GM19467 (cell line): Measurements from ENCODE around the gene VAMP4.
"Not testable (repeated sequence)": the region's sequence is repeated elsewhere in the genome, so short reads cannot be mapped to it uniquely, and the experiment has no call there.

Source experiments
- ATAC-seq: cut with Tn5 transposase; IDR thresholded peaks from one replicate; pipeline ENCODE4 v1.9.1; 2021; ENCODE audit warnings: mild to moderate bottlenecking, moderate library complexity; ENCODE audit not compliant: unreplicated experiment

Gene VAMP4

GRCh38 chr1:171753182-171753581 lies 11.3 kb upstream of the VAMP4 start:
- no peak for ATAC-seq

DNA sequence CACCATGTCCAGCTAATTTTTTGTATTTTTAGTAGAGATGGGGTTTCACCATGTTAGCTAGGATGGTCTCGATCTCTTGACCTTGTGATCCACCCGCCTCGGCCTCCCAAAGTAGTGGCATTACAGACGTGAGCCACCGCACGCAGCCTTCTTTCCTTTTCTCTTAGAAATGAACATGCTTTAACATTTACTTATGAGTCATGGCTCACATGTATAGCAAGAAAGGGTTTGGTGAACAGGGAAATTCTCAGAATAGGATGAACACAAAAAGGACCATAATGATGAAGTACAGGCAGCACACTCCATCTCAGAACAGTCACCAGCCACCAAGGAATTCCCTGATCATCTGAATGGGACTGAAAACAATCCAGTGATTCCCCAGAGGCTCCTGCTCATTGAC lies 9.4 kb upstream of the VAMP4 start:
- ATAC-seq, result no peak

GRCh38 chr1:171748651-171749050 lies 6.8 kb upstream of the VAMP4 start:
- ATAC-seq, result no peak

GRCh38 chr1:171744986-171745385 lies 3.1 kb upstream of the VAMP4 start:
- no peak for ATAC-seq

DNA sequence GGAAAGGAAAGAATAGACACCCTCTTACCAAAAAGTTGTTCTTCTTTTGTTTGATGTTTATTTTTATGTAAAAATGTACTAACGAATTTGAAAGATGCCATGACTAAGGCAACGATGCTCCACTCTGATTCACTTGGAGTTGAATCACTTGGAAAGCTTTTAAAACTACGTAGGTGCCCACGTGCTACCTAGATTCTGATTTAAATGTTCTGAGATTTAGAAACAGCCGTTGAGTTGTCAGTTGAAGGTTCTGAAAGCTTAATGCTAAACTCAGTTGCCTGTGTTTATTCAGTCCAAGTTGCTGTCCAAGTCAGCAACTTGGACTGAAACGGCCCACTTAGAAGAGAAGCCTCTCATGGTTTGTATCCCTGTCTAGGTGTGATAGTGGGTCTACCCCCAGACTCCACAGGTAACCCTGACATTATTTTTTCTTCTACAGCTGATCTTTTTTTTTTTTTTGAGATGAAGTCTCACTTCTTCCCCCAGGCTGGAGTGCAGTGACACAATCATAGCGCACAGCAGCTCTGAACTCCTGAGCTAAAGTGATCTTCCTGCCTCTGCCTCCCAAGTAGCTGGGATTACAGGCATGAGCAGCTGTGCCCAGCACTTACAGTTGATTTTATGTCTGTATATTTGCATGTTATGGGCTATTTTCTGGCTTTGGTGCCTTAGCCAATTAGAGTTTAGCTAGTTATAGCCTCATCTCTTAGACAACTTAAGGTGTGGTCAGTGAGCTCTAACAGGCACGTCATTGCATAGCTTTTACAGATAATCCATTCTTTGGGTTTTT lies 1.4 kb upstream of the VAMP4 start:
- ATAC-seq, result no peak

DNA sequence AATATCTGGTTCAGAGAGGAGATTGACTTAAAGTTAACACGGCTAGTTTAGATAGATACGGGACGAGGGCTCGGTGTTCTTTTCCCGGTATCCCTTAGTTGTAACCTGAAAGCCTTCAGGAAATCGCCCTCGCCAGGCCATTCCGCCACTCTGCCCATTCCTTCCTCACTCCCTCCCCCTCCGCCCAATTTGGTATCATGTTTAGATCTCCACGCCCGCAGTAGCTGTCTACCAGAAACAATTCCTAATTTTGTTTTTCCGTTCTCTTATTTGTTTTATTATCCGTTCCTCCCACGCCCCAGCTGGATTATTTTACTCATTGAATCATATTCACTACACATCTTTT lies 685 bp upstream of the VAMP4 start:
- no peak for ATAC-seq

GRCh38 chr1:171740987-171741871 lies 636 bp downstream of the VAMP4 start:
- ATAC-seq, result no peak

- no peak for ATAC-seq
These were observed 1.5 kb downstream of the VAMP4 start for GRCh38 chr1:171740356-171740863.

GRCh38 chr1:171739656-171740055 lies 2.2 kb downstream of the VAMP4 start:
- no peak for ATAC-seq

DNA sequence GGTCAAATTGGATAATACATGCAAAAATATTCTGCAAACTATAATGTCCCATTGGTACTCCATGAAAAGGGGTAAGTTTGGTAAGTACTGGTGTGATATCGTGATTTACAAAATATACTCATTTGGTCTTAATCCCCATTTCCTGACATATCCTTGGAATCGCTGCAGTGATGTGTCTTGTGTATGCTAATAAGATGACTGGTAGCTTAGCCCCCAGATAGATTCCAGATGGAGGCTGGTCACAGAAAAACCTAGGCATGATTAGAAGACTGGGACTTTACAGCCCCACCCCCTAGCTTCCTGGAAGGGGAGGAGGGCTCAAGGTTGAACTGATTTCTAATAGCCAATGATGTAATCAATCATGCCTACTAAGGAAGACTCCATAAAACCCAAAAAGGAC lies 3.0 kb downstream of the VAMP4 start:
- ATAC-seq, result no peak

DNA sequence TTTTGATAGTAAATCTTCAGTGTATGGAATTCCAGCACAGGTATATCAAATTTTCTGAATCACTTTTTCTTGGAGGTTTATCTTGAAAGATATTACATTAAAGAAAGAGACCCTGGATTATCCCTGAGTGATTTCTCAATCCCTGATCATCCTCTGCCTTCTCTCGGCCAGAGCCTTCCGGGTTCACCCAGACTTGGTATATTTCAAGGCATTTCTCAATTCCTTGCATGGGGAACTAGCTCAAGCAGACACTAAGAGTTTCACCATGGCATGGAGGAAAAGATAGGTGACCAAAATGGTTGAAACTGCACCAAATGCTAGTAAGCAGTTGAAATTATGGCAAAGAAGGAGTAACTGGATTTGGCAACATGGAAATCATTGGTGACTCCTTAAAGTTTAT lies 5.7 kb downstream of the VAMP4 start:
- no peak for ATAC-seq

GRCh38 chr1:171730052-171730451 lies 11.8 kb downstream of the VAMP4 start:
- ATAC-seq, result no peak

DNA sequence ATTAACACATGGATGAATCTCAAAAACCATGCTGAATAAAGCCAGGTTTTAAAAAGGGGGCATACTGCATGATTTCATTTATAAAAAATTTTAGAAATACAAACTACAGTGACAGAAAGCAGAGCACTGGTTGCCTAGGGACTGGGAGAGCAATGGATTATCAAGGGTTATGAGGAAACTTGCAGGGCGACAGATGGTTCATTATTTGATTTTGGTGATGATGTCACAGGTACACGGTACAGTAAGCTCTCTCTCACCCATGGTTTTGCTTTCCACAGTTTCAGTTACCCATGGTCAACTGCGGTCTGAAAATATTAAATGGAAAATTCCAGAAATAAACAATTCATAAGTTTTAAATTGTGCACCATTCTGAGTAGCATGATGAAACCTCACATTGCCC lies 14.1 kb downstream of the VAMP4 start:
- no peak for ATAC-seq

DNA sequence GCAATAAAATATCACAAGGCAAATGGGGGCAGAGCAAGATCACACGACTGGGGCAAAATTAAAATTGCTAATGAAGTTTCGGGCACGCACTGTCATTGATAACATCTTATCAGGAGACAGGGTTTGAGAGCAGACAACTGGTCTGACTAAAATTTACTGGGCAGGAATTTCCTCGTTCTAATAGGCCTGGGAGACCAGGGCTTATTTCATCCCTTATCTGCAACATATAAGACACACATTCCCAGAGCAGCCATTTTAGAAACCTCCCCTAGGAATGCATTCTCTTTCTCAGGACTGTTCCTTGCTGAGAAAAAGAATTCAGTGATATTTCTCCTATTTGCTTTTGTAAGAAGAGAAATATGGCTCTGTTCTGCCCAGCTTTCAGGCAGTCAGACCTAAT lies 18.7 kb downstream of the VAMP4 start:
- ATAC-seq, result not testable (repeated sequence)

DNA sequence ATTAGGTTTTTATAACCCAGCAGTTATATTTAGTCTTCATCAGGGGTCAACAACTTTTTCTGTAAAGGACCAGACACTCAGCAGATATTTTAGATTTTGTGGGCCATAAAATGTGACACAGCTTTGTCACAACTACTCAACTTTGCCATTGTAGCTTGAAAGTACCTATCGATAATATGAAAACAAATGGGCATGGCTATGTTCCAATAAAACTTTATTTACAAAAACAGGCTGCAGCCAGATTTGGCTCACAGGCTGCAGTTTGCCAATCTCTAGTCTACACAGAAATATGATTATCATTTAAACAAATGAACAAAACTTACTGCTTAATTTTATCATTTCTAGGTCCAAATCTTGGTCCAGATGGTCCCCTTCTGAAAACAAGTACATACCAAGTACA lies 23.0 kb downstream of the VAMP4 start:
- ATAC-seq, result no peak

GRCh38 chr1:171718216-171718615 lies 23.6 kb downstream of the VAMP4 start:
- no peak for ATAC-seq

DNA sequence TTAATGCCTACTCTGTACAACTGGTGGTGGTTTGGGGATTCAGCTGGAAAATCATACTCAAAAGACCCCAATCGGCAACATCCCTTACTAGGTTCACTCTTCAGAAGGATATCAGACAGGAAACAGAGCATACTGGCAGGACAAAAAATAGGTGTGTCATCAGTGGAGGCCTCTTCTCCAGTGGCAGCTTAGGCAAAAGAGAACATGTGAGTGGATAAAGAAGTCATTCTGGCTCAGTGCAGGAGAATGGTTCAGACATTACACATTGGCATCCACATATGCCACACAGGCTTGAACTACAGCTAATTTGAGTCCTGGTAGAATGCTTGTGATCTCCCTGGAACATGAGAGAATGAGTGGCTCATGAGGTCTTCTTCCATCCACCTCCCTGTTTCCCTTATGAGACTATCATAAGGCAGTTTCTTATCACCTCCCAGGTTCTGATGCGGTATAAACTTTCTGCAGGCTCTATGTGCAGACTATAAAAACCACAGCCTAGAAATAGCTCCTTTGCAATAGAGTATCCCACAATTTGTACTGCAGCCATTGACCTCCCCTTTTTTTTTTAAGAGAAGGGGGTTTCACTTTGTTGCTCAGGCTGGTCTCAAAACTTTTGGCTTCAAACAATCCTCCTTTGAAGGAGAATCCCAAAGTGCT lies 24.7 kb downstream of the VAMP4 start:
- ATAC-seq, result no peak

DNA sequence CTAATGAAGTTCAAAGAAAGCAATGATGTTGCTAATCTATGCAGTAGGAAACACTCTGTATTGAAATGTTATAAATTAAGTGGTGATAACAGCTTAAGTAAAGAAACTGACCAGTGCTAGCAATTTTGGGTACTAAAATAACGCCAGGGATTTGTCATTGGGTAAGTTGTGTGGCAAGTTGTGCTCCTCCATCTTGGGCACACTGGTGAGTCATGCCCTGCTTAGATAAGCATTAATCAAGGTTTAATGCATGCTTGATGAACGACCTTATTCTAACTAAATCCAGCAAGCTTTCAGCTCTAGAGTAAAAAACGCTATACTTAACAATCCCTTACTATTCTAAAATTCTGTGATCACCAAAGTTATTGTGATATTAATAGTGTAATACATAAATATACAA lies 25.2 kb downstream of the VAMP4 start:
- ATAC-seq, result no peak

DNA sequence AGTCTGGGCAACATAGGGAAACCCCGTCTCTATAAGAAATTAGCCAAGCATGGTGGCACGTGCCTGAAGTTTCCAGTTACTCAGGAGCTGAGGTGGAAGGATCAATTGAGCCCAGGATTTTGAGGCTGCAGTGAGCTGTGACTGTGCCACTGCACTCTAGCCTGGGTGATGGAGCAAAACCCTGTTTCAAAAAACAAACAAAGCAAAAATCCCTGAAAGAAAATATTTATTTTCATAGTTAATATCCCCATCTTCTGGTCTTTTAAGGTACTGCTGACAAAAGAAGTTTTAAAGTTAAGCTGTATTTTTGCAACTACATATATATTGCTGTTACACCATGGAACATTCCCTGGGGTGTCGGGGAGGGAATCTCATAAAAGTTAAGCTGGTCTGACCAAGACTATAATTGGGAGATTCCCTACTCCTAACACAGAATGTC lies 26.0 kb downstream of the VAMP4 start:
- no peak for ATAC-seq

DNA sequence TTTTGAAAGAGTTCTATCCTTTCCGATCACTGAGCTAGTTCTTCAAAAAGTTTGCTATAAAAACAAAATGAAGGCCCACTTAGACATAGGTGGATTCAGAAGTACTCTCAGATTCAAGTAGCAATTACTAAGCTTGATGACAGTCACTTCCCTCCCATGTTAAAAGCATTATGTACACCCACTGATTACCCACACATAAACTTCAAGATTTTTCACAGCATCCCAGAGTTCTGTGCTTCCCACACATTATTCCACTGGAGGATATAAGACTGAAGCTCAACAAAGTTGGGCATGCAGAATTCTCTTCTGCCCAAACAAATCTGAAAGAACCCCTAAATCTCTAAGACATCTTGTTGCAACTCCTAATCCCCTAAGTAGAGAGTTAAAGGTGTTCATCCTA lies 29.5 kb downstream of the VAMP4 start:
- no peak for ATAC-seq

- no peak for ATAC-seq
These were observed 30.2 kb downstream of the VAMP4 start for GRCh38 chr1:171711643-171712042.

- ATAC-seq, result no peak
These were observed 34.3 kb downstream of the VAMP4 start for GRCh38 chr1:171707583-171707982.
